Measurements from ENCODE around the gene CFAP97D2. TPM values are rescaled to one million over a fixed set of nuclear protein-coding genes. Genes with fewer than 3 reads are reported as not detected.

Gene CFAP97D2
- polyA plus RNA-seq, 1 of the 3 experiments (the other 2 are of a cell fraction): not detected

DNA sequence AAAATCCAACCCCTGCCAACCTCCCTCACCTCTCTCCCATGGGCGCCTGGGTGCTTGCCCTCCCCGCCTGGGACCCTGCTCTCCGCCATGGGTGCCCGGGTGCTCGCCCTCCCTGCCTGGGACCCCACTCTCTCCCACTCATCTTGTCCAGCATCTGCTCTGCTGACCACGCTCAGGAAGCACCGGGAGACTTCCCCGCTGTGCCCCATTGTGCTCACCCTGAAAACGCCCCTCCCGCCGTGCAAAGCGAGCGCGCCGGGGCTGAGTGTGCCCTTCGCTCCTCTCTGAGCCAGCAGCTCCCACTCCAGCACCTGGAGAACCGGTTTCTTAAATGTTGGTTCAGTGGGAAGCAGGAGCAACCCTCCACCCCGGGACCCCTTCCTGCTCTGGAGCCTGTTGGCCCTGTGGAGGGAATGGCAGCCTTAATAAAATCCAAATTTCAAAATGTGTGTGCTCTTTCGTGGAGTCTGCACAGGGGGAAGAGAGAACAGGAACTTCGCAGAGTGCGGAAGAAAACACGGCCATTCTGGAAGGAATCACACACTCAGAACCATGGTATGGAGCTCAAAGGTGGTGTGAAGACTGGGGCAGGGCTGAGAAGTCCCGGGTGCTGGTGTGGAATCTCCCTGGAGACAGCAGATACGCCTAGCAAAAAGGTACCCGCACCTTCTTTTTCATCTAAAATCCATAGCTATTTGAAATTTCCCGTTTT lies 32.5 kb downstream of the CFAP97D2 start:
- Histone ChIP-seq H3K9ac (no peak overlapping the region), H3K79me2 (ENCODE audit: insufficient read depth) (no peaks in the 10 kb centered on the region), H4K20me1 (ENCODE audit: insufficient read depth) (no peaks in the 10 kb centered on the region), H3K9me2 (no peaks in the 10 kb centered on the region), H3K27me3 (ENCODE audit: insufficient read depth) (no peaks in the 10 kb centered on the region), H3F3A (replicated peaks; ENCODE audit: insufficient read depth) (peaks cover 6% of the 10 kb centered on the region), H3K4me3 (ENCODE audit: low read depth in 2 of 2, low read length in 1 of 2) (no peak overlapping the region), H3K4me1 (ENCODE audit: control insufficient read depth in 1 of 2, insufficient read depth in 2 of 2, low read depth in 1 of 2, low read length in 1 of 2) (0 out of 4 replicates have a peak, but pooled peaks cover 0 to 5% of the 10 kb centered on the region in 2 experiments), H2AFZ (ENCODE audit: low read depth) (peak overlapping the region; percentile 4; the same call in 1 of the 2 replicates), H3K9me3 (no peaks in the 10 kb centered on the region), H3K4me2 (peak overlapping the region; percentile 17), H3K36me3 (replicated peaks in 1 of 2; ENCODE audit: control insufficient read depth in 1 of 2, insufficient read depth in 2 of 2, low read length in 1 of 2) (no peaks in the 10 kb centered on the region), H3K27ac (ENCODE audit: low read depth in 2 of 2, low read length in 1 of 2) (no peak overlapping the region)
- 74% methylated on average over 26 of the region's 26 CpGs for WGBS (ENCODE audit: low lambda C conversion rate)
- no peak for DNase-seq
- TF ChIP-seq SIN3A (IDR thresholded peaks at IDR 0.05; ENCODE audit: borderline replicate concordance, low read depth, low read length) (no peak), MXI1 (IDR thresholded peaks at IDR 0.05; ENCODE audit: low read depth, low read length) (no peak), FOSL2 (IDR thresholded peaks at IDR 0.05; ENCODE audit: borderline replicate concordance, low read depth) (no peak), EP300 (IDR thresholded peaks at IDR 0.05; ENCODE audit: borderline replicate concordance in 1 of 2, low read depth in 1 of 2, low read length in 1 of 2) (no peak)
- TF ChIP-seq, protein P1, sequence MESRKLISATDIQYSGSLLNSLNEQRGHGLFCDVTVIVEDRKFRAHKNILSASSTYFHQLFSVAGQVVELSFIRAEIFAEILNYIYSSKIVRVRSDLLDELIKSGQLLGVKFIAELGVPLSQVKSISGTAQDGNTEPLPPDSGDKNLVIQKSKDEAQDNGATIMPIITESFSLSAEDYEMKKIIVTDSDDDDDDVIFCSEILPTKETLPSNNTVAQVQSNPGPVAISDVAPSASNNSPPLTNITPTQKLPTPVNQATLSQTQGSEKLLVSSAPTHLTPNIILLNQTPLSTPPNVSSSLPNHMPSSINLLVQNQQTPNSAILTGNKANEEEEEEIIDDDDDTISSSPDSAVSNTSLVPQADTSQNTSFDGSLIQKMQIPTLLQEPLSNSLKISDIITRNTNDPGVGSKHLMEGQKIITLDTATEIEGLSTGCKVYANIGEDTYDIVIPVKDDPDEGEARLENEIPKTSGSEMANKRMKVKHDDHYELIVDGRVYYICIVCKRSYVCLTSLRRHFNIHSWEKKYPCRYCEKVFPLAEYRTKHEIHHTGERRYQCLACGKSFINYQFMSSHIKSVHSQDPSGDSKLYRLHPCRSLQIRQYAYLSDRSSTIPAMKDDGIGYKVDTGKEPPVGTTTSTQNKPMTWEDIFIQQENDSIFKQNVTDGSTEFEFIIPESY (IDR thresholded peaks at IDR 0.05; ENCODE audit: borderline replicate concordance, low read depth): no peak
- TF ChIP-seq, protein P2, sequence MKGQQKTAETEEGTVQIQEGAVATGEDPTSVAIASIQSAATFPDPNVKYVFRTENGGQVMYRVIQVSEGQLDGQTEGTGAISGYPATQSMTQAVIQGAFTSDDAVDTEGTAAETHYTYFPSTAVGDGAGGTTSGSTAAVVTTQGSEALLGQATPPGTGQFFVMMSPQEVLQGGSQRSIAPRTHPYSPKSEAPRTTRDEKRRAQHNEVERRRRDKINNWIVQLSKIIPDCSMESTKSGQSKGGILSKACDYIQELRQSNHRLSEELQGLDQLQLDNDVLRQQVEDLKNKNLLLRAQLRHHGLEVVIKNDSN (IDR thresholded peaks at IDR 0.05; ENCODE audit: borderline replicate concordance, low read depth): no peak
- POLR2A ChIA-PET: no interaction called here
- CTCF ChIA-PET: interaction anchor here (1.2 to 1.5 kb wide), 3 partner anchors 9 to 16 kb away, joined by 4 to 6 read pairs (median 5); no protein-coding TSS in a partner anchor

DNA sequence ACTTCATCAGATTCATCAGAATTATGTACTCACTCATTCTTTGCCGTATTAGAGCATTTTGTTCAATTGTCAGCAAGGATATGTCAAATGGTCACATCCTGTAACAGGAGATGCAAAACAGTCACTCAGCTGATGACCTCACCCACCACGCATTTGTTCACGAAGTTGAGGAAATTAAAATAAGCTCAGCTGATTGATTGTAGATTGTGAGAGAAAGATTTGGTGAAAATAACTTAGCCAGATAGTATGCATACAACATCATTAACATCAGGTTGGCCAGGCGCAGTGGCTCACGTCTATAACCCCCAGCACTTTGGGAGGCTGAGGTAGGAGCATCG lies 33.1 kb downstream of the CFAP97D2 start:
- Histone ChIP-seq H3K4me3 (ENCODE audit: low read depth in 2 of 2, low read length in 1 of 2) (no peak overlapping the region), H3K27me3 (ENCODE audit: insufficient read depth) (no peaks in the 10 kb centered on the region), H3K4me2 (peak overlapping the region; percentile 17), H3K4me1 (ENCODE audit: control insufficient read depth in 1 of 2, insufficient read depth in 2 of 2, low read depth in 1 of 2, low read length in 1 of 2) (0 out of 4 replicates have a peak, but pooled peaks cover 0 to 5% of the 10 kb centered on the region in 2 experiments), H3K36me3 (replicated peaks in 1 of 2; ENCODE audit: control insufficient read depth in 1 of 2, insufficient read depth in 2 of 2, low read length in 1 of 2) (no peaks in the 10 kb centered on the region), H3K9me2 (no peaks in the 10 kb centered on the region), H3K9ac (no peak overlapping the region), H4K20me1 (ENCODE audit: insufficient read depth) (no peaks in the 10 kb centered on the region), H3K79me2 (ENCODE audit: insufficient read depth) (no peaks in the 10 kb centered on the region), H3K27ac (ENCODE audit: low read depth in 2 of 2, low read length in 1 of 2) (no peak overlapping the region), H3K9me3 (no peaks in the 10 kb centered on the region), H2AFZ (ENCODE audit: low read depth) (peak overlapping the region; percentile 4; the same call in 1 of the 2 replicates), H3F3A (replicated peaks; ENCODE audit: insufficient read depth) (peaks cover 6% of the 10 kb centered on the region)
- CTCF ChIA-PET: interaction anchor here (1.2 to 1.5 kb wide), 3 partner anchors 10 to 15 kb away, joined by 4 to 6 read pairs (median 5); no protein-coding TSS in a partner anchor
- no peak for DNase-seq
- TF ChIP-seq TCF12 (IDR thresholded peaks at IDR 0.05) (peak; percentile 30; the same call in 1 of the 2 replicates), EZH2phosphoT487 (IDR thresholded peaks at IDR 0.05; ENCODE audit: borderline replicate concordance, low read depth) (no peak), PBX3 (IDR thresholded peaks at IDR 0.05) (peak; percentile 51; the same call in 1 of the 2 replicates), FOSL2 (IDR thresholded peaks at IDR 0.05; ENCODE audit: borderline replicate concordance, low read depth) (no peak), JUND (IDR thresholded peaks at IDR 0.05) (0 out of 2 replicates have a peak, but pooled peaks have one; percentile 9)
- WGBS (ENCODE audit: low lambda C conversion rate): 41% methylated on average over 6 of the region's 6 CpGs
- POLR2A ChIA-PET: no interaction called here
